GM21825 (cell line): ENCODE measurements around the gene TRIM9.
"Not testable (repeated sequence)": the region's sequence is repeated elsewhere in the genome, so short reads cannot be mapped to it uniquely, and the experiment has no call there.

Experiments
- ATAC-seq: cut with Tn5 transposase; IDR thresholded peaks from one replicate; pipeline ENCODE4 v1.9.1; 2021; ENCODE audit warnings: mild to moderate bottlenecking, moderate library complexity; ENCODE audit not compliant: unreplicated experiment

TRIM9 gene

DNA sequence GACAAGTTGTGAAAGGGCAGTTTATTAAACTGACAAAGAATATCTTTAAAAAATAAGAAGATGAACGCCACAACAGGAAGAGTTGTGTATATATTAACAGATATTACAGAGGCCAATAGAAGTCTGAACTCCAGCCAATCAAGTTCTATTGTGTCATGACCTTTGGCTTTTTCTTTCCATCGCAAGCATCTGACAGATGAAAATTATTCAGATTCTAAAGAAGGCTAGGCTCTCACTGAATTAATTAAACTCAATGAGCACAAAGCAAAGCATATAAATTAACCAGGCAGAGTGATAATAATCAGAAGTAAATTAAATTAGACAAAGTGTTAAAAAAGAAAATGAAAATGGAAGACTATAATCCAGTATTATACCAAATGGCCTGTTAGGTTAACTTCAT, 88.6 kb downstream of the TRIM9 start:
- no peak for ATAC-seq

- ATAC-seq, result no peak
Measured at GRCh38 chr14:51004801-51005526, 89.9 kb downstream of the TRIM9 start.

DNA sequence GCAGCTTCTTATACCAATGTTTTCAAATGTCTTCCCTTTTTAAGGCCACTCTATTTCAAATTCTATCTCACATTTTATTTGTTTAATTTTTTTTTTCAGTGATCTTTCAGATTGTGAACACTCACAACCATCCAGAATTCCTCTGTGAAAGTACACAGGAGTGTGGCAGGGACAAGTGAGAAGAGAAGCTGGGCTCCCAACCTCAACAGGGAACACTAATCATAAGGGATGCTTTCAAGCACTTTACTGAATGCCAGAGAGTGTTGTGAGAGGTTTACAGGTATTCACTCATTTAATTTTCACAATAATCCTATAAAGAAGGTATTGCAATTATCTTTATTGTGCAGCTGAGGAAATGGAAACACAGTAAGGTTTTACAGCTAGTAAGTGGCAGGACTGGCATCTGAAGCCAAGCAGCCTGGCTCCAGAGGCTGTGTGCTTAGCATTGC, 90.5 kb downstream of the TRIM9 start:
- ATAC-seq, result no peak

- no peak for ATAC-seq
Measured at GRCh38 chr14:51002406-51002999, 92.4 kb downstream of the TRIM9 start.

- ATAC-seq, result no peak
Measured at GRCh38 chr14:51000566-51000965, 94.3 kb downstream of the TRIM9 start.

DNA sequence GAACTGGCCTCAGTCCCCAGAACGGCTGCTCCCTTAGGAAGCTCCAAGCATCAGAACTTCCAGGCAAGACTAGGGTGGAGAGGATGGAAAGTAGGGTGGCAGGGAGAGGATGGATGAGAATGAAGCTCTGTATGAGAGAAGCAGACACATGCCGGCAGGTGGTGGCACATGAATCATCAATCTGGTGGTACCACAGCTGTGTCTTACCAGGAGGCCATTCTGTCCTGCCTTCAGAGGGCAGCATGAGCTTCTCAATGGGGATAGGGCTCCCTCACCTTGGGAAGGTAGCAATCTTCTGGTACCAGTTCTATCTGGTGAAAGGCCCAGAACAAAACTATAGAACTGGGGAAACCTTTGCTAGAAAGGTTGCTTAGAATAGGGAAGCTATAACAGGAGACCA, 95.2 kb downstream of the TRIM9 start:
- no peak for ATAC-seq

DNA sequence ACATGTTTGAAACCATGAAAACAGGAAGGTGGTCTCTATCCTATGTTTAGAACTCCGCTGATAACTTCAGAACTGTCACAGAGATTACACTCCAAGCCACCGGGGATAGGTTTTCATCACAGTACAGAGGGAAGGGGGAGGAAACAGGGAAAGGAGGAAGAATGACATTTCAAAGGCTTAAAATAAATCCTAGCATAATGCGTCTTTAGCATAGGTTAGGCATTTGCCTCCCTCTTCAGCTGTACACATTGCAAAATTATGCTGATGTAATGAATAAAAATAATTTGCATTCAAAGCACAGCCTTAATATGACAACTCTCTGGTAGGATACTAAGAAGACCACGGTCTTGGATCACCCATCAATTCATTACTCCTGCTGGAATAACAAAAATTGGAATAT, 96.3 kb downstream of the TRIM9 start:
- ATAC-seq, result no peak

DNA sequence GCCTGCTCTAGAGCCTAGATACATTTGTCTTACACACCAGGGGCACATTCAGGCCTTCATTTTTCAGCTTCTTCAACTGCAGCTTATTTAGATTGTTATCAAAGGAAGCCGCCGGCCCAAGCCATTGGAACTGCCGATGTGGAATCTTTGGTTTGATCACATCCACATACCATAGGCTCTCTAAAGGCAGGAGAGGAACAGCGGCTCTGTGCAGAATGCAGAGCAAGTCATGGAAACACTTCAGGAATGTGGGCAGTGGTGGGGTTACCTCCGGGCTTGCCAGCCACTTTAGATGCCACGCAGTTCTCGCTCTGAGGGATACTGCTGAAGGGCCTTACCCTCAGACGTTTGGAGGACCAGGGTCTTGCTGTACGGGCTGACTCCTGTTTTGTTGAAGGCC, 97.2 kb downstream of the TRIM9 start:
- no peak for ATAC-seq

GRCh38 chr14:50994158-50994557, 100.7 kb downstream of the TRIM9 start:
- ATAC-seq, result not testable (repeated sequence)

DNA sequence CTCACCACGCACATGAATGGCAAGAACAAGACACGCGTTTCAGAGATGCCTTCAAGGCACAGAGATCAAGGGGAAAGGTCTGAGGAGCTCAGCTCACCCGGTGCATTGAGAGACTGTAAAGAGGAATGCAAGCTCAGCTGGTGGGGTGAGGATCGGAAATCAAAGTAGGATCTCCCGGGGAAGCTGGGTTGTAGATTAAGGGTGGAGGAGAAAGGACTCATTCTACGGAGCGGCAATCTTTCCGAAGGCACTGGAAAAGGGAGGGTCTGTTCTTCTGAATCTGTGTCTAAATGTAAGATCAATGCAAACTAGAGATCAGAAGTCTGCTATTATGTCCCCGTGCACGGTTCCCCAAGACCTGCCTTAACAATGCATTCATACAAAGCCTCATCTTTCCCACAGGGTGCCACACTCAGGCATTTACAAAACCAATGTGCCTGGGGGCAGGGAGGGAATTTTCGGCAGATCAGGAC, 109.0 kb downstream of the TRIM9 start:
- no peak for ATAC-seq

- ATAC-seq, result no peak
Measured at GRCh38 chr14:50985124-50985858, 109.6 kb downstream of the TRIM9 start.

DNA sequence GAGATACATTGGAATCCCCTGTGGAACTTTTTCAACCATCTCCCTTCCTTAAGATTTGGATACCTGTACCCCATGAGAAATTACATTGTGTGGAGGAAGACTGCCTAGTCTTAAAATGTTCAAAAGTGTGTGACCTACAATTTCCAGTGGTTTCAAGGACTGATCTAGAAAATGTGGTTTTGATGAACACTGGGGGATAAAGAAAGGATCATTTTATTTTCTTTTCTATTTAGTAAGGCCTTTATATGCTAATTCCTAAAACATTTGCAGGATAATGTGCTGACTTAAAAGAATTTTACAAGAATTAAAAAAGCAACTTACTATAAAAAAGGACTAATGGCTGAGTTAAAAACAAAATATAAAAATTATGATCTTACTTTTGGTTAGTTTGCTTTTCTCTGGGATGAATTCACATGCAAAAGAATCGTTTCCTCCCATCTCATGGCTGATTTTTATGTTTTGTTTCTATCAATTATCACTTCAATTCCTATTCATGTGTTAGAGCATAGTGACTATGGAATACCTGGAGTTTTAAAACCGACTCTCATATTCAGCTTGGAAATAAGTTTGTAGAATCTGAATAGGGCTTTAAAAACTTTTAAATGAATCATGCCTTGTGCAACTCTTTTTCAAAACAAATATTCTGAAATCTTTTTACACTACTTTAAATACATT, 110.7 kb downstream of the TRIM9 start:
- ATAC-seq, result no peak

DNA sequence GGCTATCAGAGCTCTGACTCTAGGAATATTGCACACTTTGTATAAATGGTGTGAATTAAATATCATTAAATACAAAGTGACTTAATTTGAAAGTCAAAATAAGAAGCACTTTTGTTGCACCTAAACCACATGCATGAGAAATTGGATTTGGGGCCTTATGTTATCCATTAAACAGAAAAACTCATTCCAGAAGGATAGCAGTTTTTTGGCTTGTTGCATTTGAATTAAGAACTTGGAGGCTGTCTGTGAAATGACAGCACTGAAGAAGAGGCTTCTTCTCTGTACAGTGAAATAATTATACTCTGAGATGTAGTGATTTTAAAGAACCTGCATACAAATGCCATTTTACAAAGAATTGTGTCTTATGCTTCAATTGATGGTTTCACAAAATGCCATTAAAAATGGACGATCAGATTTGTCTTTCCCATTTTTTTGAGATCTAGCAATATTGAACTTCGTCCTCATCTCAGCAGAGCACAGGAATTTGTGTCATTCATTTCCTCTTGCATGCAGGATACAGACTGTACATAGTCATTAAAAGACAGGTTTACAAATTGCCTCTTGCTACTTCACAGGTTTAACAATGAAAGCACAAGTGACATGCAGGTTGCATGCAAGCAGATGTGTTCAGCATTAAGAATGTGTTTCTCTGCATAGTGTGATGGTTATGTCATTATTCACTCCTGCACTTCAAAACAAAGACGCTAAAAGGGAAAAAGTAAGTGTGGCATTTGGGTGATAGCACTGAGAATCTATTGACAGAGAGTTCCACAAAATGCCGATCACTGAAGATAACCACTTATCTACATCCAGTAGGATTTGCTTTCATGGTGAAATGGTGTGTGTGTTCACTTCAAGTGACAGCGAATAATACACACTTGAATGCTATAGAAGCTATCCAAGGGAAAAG, 114.7 kb downstream of the TRIM9 start:
- no peak for ATAC-seq

DNA sequence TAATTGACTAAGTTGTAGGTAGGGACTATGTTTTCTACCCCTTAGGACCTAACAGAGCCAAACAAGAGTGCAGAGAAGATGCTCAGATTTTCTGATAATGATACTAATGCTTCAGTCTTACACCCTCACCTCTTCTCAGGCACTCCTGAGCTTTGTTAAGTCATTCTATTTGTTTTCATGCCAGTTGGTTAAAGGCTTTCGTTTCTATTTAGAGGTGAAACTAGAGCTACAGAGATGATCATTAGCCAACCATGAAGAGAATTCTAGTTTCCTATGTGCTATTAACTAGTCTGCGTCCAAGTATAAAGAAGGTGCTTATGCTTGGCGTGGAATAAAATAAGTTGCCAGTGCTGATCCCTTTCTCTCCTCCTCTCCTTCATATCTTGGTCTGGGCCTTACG, 116.0 kb downstream of the TRIM9 start:
- peak; percentile 93 for ATAC-seq

GRCh38 chr14:50978529-50978871, 116.4 kb downstream of the TRIM9 start:
- ATAC-seq, result no peak

DNA sequence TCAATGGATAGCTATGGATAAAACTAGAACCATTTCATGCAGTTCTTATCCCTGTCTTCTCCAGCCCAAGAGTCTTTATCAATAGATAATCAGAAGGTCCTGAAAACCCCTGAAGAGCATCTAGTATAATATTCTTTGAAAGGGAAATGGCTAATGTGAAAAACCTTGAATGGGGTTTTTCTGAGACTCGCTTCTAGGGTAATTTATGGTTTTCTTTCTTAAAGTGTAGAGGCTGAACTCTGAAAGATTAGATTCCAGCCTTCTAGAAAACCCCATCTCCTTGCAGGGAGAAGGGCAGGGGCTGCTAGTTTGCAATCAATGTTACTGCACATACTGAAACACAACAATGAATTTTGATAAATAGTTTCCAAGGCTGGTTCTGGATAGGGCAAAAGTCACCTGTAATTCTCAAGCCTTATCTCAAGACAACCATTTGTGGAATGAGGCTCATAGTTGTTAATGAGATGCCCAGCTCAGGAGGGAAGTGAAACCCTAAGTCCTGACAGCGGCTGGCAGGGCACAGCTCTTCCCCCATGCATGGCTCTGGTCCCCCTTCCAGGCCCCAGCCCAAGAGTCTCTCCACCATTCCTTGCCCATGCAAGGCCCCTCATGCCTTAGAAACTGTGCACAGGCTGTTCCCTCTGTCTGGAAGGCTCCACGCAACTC, 116.9 kb downstream of the TRIM9 start:
- ATAC-seq, result peak; percentile 55

GRCh38 chr14:50974118-50974517, 120.8 kb downstream of the TRIM9 start:
- ATAC-seq, result no peak

- ATAC-seq, result no peak
Measured at GRCh38 chr14:50972734-50973133, 122.2 kb downstream of the TRIM9 start.

- ATAC-seq, result no peak
Measured at GRCh38 chr14:50970886-50971781, 123.8 kb downstream of the TRIM9 start.
